K562 (cell line): ENCODE data around the gene LRRC4. TPM values are rescaled to one million over a fixed set of nuclear protein-coding genes. Genes with fewer than 3 reads are reported as not detected.

Source experiments
- CBFA2T3 ChIP-seq: fragments of 450-650 bp; IDR thresholded peaks from 2 replicates; pipeline ENCODE4 v1.6.1; 2017
- CBX3 ChIP-seq, 2 experiments: IDR thresholded peaks; 1 replicate in 1 of 2; 2 replicates in 1 of 2; pipeline ENCODE4 v1.6.1; 2012; ENCODE audit warnings: inconsistent platforms in 2 of 2, low read length in 2 of 2, borderline replicate concordance in 1 of 2, control low read depth in 1 of 2
- CHD2 ChIP-seq: IDR thresholded peaks from 2 replicates; pipeline ENCODE4 v1.6.1; 2011; ENCODE audit warnings: low read depth, low read length
- CTBP1 ChIP-seq: fragments of 450-650 bp; IDR thresholded peaks from 2 replicates; pipeline ENCODE4 v1.6.1; 2016; ENCODE audit warnings: borderline replicate concordance
- EGR1 ChIP-seq: fragments of 450-650 bp; conservative IDR thresholded peaks from 2 replicates; pipeline ENCODE4 v1.6.1; 2017; ENCODE audit warnings: mild to moderate bottlenecking
- ETS2 ChIP-seq: IDR thresholded peaks from 2 replicates; pipeline ENCODE4 v1.6.1; 2016; ENCODE audit warnings: borderline replicate concordance, missing genetic modification characterization, mild to moderate bottlenecking, moderate library complexity, missing compliant biosample characterization; ENCODE audit not compliant: poor library complexity, severe bottlenecking
- GATA2 ChIP-seq: sonication (generic); formaldehyde crosslinking; IDR thresholded peaks from 2 replicates; pipeline ENCODE4 v1.4.0; 2020; ENCODE audit warnings: mild to moderate bottlenecking, missing genetic modification reagents
- KLF1 ChIP-seq: fragments of 450-650 bp; IDR thresholded peaks from 2 replicates; pipeline ENCODE4 v1.6.1; 2016; ENCODE audit warnings: missing genetic modification characterization, missing compliant biosample characterization
- MYNN ChIP-seq, 2 experiments: sonication (generic); formaldehyde crosslinking in 1 of 2; IDR thresholded peaks; 2 replicates each; pipeline versions ENCODE4 v1.5.0 to v1.6.1; 2016 to 2020; ENCODE audit warnings: antibody characterized with exemption in 1 of 2, missing genetic modification reagents in 1 of 2
- NFATC3 ChIP-seq: fragments of 450-650 bp; IDR thresholded peaks from 2 replicates; pipeline ENCODE4 v1.6.1; 2017; ENCODE audit warnings: mild to moderate bottlenecking
- RBBP5 ChIP-seq: fragments of 200-600 bp; sonication (generic); IDR thresholded peaks from 2 replicates; pipeline ENCODE4 v1.6.1; 2012; ENCODE audit warnings: borderline replicate concordance, mild to moderate bottlenecking, low read length, control low read depth, inconsistent platforms; ENCODE audit not compliant: insufficient read depth, poor library complexity, severe bottlenecking
- THAP12 ChIP-seq: fragments of 250-450 bp; sonication (Bioruptor Pico); IDR thresholded peaks from 2 replicates; pipeline ENCODE4 v1.9.0; 2021; ENCODE audit warnings: mild to moderate bottlenecking, inconsistent platforms
- XRCC3 ChIP-seq: fragments of 450-650 bp; IDR thresholded peaks from 2 replicates; pipeline ENCODE4 v1.6.1; 2017; ENCODE audit warnings: mild to moderate bottlenecking, moderate library complexity
- ZNF232 ChIP-seq: sonication (generic); formaldehyde crosslinking; IDR thresholded peaks from 2 replicates; pipeline ENCODE4 v1.8.0; 2022; ENCODE audit warnings: mild to moderate bottlenecking, missing genetic modification reagents
- ZNF445 ChIP-seq: fragments of 250-450 bp; sonication (Bioruptor Pico); IDR thresholded peaks from 2 replicates; pipeline ENCODE4 v1.4.0; 2020; ENCODE audit warnings: low read depth, mild to moderate bottlenecking, moderate library complexity
- polyA plus RNA-seq, 8 experiments: library from polyadenylated mRNA; depleted of rRNA in 4 of 8; stranded (reverse) in 5 of 8; unstranded in 3 of 8; fragments of >200 nt; fragmentation: Nextera tagmentation in 2 of 8; fragmentation: Illumina TruSeq in 1 of 8; extraction: Ambion mirVana in 2 of 8; extraction: Trizol in 1 of 8; gene quantifications; 2 replicates each; pipeline versions ENCODE4 v1.2.1 to v1.2.3, GENCODE V29; 2011 to 2014; ENCODE audit warnings: inconsistent platforms in 1 of 8, missing spikeins in 1 of 8
- total RNA-seq, 7 experiments: library from RNA; depleted of rRNA in 6 of 7; stranded (reverse); fragments of >200 nt in 6 of 7; fragmentation: Illumina TruSeq in 2 of 7; extraction: Trizol in 2 of 7; gene quantifications; 2 replicates each; pipeline versions ENCODE4 v1.2.1 to v1.2.3, GENCODE V29; 2011 to 2021; ENCODE audit warnings: low replicate concordance in 1 of 7
- TF ChIP-seq, protein P1 (sequence below): IDR thresholded peaks from 3 replicates; pipeline ENCODE4 v1.6.1; 2011; ENCODE audit warnings: borderline replicate concordance, mild to moderate bottlenecking; ENCODE audit not compliant: insufficient read length, insufficient read depth
- TF ChIP-seq, protein P2 (sequence below), 2 experiments: fragments of 450-650 bp; IDR thresholded peaks; 2 replicates each; pipeline ENCODE4 v1.6.1; 2016; ENCODE audit warnings: mild to moderate bottlenecking in 2 of 2, borderline replicate concordance in 1 of 2, low read depth in 1 of 2, moderate library complexity in 1 of 2

LRRC4 gene
- total and polyA plus RNA-seq, 9 of the 15 experiments (the other 6 are each of a cell fraction or from before 2014, with no cell fraction given), result 0.04 to 0.11 TPM; not detected in 7

- TF ChIP-seq ETS2 (no peak), GATA2 (CRISPR knock-in tag) (peak; percentile 58; the same call in 1 of the 2 replicates), CBFA2T3 (peak; percentile 70), RBBP5 (no peak), ZNF232 (no peak), KLF1 (tag) (peak; percentile 47; the same call in 1 of the 2 replicates), CHD2 (no peak), NFATC3 (no peak), CTBP1 (peak; percentile 58; the same call in 1 of the 2 replicates), THAP12 (CRISPR knock-in tag) (no peak), ZNF445 (CRISPR knock-in tag) (no peak), XRCC3 (no peak), CBX3 (IDR thresholded peaks at IDR 0.05; ENCODE audit: borderline replicate concordance in 1 of 2, low read length in 2 of 2) (peak in 1 of 2 experiments; percentile 39; a peak in 1 of 3 replicates), EGR1 (0 out of 2 replicates have a peak, but pooled peaks have one; percentile 33), MYNN (IDR thresholded peaks at IDR 0.05) (no peak), MYNN (CRISPR knock-in tag; IDR thresholded peaks at IDR 0.05) (no peak)
- TF ChIP-seq, protein P1, sequence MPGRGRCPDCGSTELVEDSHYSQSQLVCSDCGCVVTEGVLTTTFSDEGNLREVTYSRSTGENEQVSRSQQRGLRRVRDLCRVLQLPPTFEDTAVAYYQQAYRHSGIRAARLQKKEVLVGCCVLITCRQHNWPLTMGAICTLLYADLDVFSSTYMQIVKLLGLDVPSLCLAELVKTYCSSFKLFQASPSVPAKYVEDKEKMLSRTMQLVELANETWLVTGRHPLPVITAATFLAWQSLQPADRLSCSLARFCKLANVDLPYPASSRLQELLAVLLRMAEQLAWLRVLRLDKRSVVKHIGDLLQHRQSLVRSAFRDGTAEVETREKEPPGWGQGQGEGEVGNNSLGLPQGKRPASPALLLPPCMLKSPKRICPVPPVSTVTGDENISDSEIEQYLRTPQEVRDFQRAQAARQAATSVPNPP, result no peak
- TF ChIP-seq, protein P2, sequence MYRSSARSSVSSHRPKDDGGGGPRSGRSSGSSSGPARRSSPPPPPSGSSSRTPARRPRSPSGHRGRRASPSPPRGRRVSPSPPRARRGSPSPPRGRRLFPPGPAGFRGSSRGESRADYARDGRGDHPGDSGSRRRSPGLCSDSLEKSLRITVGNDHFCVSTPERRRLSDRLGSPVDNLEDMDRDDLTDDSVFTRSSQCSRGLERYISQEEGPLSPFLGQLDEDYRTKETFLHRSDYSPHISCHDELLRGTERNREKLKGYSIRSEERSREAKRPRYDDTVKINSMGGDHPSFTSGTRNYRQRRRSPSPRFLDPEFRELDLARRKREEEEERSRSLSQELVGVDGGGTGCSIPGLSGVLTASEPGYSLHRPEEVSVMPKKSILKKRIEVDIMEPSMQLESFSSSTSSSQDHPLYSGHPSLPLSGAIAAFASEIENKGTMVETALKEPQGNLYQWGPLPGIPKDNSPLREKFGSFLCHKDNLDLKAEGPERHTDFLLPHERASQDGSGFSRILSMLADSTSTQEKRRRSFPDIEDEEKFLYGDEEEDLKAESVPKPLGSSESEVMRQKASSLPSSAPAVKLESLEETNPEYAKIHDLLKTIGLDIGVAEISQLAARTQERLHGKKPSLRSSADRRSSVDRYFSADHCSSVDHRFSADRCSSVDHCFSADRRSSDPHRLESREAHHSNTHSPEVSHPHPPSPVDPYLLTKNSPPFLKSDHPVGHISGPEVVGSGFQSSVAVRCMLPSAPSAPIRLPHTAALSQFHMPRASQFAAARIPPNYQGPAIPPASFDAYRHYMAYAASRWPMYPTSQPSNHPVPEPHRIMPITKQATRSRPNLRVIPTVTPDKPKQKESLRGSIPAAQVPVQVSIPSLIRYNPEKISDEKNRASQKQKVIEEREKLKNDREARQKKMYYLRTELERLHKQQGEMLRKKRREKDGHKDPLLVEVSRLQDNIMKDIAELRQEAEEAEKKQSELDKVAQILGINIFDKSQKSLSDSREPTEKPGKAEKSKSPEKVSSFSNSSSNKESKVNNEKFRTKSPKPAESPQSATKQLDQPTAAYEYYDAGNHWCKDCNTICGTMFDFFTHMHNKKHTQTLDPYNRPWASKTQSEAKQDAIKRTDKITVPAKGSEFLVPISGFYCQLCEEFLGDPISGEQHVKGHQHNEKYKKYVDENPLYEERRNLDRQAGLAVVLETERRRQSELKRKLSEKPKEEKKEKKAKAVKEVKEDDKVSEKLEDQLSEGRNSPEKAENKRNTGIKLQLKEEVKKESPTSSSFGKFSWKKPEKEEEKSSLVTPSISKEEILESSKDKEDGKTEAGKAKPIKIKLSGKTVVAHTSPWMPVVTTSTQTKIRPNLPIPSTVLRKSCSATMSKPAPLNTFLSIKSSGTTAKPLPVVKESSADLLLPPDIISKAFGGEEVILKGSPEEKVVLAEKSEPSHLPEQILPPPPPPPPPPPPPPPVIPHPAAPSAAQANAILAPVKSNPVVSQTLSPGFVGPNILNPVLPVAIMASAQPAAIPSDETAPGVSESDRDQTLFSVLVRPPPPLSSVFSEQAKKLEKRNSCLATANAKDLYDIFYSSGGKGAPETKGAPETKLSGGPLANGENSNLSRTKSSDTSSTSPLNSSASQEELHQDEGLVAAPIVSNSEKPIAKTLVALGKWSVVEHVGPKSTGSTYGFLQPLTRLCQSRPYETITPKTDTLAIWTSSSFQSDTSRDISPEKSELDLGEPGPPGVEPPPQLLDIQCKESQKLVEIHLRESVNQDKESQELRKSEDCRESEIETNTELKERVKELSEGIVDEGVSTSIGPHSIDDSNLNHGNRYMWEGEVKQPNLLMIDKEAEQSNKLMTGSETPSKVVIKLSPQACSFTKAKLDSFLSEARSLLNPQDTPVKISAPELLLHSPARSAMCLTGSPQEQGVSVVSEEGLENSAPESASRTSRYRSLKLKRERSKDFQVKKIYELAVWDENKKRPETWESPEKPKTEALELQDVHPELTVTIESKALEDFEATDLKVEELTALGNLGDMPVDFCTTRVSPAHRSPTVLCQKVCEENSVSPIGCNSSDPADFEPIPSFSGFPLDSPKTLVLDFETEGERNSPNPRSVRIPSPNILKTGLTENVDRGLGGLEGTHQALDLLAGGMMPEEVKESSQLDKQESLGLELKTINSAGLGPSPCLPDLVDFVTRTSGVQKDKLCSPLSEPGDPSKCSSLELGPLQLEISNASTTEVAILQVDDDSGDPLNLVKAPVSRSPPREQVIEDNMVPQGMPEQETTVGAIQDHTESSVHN (IDR thresholded peaks at IDR 0.05; ENCODE audit: borderline replicate concordance in 1 of 2, low read depth in 1 of 2), result no peak
Observed at GRCh38 chr7:127983804-127984332, 47.4 kb downstream of the LRRC4 start (continued).
